ENCODE results near the gene IRF5. TPM values are rescaled to one million over a fixed set of nuclear protein-coding genes. Genes with fewer than 3 reads are reported as not detected.

The IRF5 gene
- total RNA-seq, 1 donor from 2014 or later = 29.4 TPM

DNA sequence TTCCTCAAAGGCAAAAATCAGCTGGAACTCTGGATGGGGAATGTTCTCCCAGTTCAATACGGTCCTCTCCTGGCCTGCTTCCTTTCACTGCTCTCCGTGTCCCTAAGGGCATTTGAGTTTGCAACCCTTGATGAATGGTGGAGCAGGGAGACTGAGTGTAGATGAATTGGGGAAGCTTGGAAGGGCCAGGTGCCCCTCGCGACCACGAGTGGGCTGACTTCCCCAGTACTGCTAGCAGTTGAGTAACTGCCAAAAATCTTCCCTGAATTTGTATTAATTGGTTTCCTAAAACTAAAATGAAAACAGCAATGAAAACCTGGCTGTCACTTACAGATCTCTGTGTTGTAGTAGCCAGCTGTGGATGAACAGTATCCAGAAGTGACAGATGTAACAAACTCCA lies 13.6 kb downstream of the IRF5 start:
- TF ChIP-seq, protein P1, sequence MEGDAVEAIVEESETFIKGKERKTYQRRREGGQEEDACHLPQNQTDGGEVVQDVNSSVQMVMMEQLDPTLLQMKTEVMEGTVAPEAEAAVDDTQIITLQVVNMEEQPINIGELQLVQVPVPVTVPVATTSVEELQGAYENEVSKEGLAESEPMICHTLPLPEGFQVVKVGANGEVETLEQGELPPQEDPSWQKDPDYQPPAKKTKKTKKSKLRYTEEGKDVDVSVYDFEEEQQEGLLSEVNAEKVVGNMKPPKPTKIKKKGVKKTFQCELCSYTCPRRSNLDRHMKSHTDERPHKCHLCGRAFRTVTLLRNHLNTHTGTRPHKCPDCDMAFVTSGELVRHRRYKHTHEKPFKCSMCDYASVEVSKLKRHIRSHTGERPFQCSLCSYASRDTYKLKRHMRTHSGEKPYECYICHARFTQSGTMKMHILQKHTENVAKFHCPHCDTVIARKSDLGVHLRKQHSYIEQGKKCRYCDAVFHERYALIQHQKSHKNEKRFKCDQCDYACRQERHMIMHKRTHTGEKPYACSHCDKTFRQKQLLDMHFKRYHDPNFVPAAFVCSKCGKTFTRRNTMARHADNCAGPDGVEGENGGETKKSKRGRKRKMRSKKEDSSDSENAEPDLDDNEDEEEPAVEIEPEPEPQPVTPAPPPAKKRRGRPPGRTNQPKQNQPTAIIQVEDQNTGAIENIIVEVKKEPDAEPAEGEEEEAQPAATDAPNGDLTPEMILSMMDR (IDR thresholded peaks at IDR 0.05) = no peak
- no peaks in the 10 kb centered on the region for H3K9me3 ChIP-seq
- intact Hi-C loops (cut with DNase I) = no loop called here
- ATAC-seq = no peak
- H3K36me3 ChIP-seq = peaks cover 49% of the 10 kb centered on the region
- H3K4me1 ChIP-seq = no peaks in the 10 kb centered on the region
- H3K27ac ChIP-seq = no peak overlapping the region
- no peak overlapping the region for H3K4me3 ChIP-seq
- no peaks in the 10 kb centered on the region for H3K27me3 ChIP-seq
- no peak for DNase-seq

DNA sequence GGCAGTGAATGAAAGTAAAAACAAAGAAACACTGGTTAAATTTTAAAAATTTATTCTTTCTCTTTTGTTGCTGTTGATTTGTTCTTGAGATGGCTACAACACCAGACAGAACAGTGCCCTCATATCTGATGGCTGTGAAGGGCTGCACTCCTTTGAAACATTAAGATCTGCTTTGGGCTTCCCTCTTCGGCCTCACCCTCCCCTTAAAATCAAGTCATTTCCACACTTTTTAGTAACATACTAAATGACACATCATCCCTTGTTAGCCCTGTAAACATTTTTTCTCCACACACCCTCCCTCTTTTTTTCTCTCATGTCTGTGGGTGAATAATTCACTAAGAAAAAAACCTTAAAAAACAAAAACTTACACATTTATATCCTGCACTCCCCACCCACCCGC lies 16.4 kb downstream of the IRF5 start:
- Histone ChIP-seq H3K27me3 (no peaks in the 10 kb centered on the region), H3K4me1 (no peaks in the 10 kb centered on the region), H3K27ac (no peak overlapping the region), H3K36me3 (peaks cover 72% of the 10 kb centered on the region), H3K9me3 (no peaks in the 10 kb centered on the region), H3K4me3 (no peak overlapping the region)
- TF ChIP-seq, protein P1 (IDR thresholded peaks at IDR 0.05) = no peak
- intact Hi-C loops (cut with DNase I) = no loop called here
- ATAC-seq (no peak), DNase-seq (no peak)

DNA sequence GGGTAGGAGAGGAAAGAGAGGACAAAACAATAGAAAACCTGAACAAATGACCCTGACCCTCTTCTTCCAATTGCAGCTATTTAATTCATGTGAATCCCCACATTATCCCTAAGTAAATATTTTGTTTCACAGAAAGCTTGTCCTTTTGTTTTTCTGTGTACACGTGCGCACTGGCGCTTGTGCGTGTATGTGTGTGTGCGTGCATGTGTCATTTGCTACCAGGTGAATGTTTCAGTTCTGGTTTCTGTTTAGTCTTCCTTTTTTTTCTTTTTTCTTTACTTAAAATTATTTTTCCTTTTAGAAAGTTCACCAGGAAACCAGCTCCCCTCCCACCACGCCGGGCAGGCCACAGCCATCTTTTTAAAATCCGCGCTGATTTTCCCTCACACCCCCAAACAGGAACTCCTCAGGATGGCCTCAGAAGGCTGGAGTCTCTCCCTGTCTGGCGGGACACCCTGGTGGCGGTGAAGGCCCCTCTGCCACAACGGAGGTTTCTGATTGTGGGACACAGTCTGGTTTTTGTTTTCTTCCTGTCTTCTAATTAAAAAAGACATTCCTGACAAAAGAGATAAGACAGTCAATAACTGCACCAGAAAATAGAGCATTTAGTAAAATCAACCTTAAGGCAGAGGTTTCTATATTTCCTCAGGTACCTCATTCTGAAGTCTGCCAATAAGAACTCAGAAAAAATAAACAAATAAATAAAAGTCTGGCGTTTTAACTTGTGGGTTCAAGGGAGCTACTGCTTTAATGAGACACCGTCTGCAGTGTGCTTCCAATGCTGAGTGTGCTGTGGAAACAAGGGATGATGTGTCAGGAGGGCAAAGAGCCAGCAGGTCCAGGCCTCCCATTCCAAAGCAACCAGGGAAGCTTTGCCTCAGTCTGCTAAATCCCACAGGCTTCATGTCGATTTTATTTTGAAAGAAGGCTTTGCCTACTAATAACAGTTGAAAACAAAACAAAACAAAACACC lies 17.4 kb downstream of the IRF5 start:
- Histone ChIP-seq H3K36me3 (peaks cover 82% of the 10 kb centered on the region), H3K4me3 (no peak overlapping the region), H3K9me3 (no peaks in the 10 kb centered on the region), H3K27me3 (no peaks in the 10 kb centered on the region), H3K4me1 (no peaks in the 10 kb centered on the region), H3K27ac (no peak overlapping the region)
- intact Hi-C loops (cut with DNase I) = no loop called here
- DNase-seq (no peak), ATAC-seq (no peak)
- TF ChIP-seq, protein P1 (IDR thresholded peaks at IDR 0.05) = no peak

DNA sequence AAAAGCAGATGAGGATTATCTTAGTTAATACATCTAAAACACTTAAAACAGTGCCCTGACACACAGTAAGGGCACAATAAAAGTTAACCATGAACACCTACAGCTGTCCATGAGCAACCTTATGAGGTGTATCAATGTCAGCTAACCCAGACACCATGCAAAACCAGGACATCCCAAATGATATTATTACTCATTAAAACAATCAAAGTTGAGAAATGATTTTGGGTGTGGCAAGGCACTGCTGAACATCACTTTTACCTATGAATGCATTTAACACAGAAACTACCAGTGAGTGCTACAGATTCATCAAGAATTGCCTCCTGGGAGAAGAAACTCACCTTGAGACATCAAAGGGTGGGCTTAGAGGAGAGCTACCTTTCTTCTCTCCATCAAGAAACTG lies 18.3 kb downstream of the IRF5 start:
- DNase-seq = no peak
- TF ChIP-seq, protein P1 (IDR thresholded peaks at IDR 0.05) = no peak
- intact Hi-C loops (cut with DNase I) = no loop called here
- Histone ChIP-seq H3K9me3 (no peaks in the 10 kb centered on the region), H3K36me3 (peaks cover 83% of the 10 kb centered on the region), H3K27ac (no peak overlapping the region), H3K4me3 (no peak overlapping the region), H3K4me1 (no peaks in the 10 kb centered on the region), H3K27me3 (no peaks in the 10 kb centered on the region)
- no peak for ATAC-seq

DNA sequence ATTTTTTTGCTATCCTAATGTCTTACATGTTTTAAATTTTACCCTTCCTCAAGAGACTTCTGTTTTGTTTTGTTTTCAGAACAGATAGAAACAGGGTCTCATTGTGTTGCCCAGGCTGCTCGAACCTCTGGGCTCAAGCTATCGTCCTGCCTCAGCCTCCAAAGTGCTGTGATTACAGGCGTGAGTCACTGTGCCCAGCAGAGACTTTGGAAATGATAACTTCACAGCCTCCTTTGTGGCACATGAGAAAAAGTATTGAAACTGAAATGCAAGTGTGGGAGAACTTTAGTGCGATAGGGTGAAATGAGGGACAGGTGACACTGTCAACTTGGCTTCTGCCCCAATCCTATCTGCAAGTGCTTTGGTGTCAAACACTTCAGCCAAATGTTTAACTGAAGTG lies 21.6 kb downstream of the IRF5 start:
- intact Hi-C loops (cut with DNase I) = no loop called here
- H3K4me1 ChIP-seq = no peaks in the 10 kb centered on the region
- H3K27ac ChIP-seq = no peak overlapping the region
- DNase-seq (no peak), ATAC-seq (no peak)
- H3K36me3 ChIP-seq = peaks cover 75% of the 10 kb centered on the region
- H3K4me3 ChIP-seq = no peak overlapping the region
- no peaks in the 10 kb centered on the region for H3K9me3 ChIP-seq
- TF ChIP-seq, protein P1 (IDR thresholded peaks at IDR 0.05) = no peak
- no peaks in the 10 kb centered on the region for H3K27me3 ChIP-seq

Measured in upper lobe of right lung (tissue), 1 donor.